OCI-LY7 (cell line): ENCODE data around the gene ADAMTS2.

ENCODE experiments used
- CTCF ChIP-seq: fragments of 200-600 bp; sonication (generic); conservative IDR thresholded peaks from 2 replicates; pipeline ENCODE4 v1.5.1; 2014; ENCODE audit warnings: mild to moderate bottlenecking, antibody characterized with exemption, low read length, moderate library complexity, mixed read lengths
- EZH2phosphoT487 ChIP-seq: fragments of 200-600 bp; sonication (generic); IDR thresholded peaks from 2 replicates; pipeline ENCODE4 v1.6.1; 2018; ENCODE audit warnings: low read depth, borderline replicate concordance, mild to moderate bottlenecking, mixed run types, antibody characterized with exemption, low read length, moderate library complexity, mixed read lengths

- TF ChIP-seq CTCF, result no peak
- TF ChIP-seq EZH2phosphoT487, result no peak
Measured at GRCh38 chr5:179120951-179121666, 224.2 kb downstream of the ADAMTS2 start.
